OCI-M1 (cell line): ENCODE results near the gene TRMT112.

Experiments used
- DNase-seq: peaks from one replicate; lab custom pipeline; 2025; lab: John Stamatoyannopoulos, UW

TRMT112 gene

GRCh38 chr11:64317325-64317960, at the start of gene TRMT112:
Gene TRMT112 (minus strand): TSS chr11:64317559. CDS start chr11:64317526, 33 bp downstream.
- DNase-seq: peak; percentile 99

DNA sequence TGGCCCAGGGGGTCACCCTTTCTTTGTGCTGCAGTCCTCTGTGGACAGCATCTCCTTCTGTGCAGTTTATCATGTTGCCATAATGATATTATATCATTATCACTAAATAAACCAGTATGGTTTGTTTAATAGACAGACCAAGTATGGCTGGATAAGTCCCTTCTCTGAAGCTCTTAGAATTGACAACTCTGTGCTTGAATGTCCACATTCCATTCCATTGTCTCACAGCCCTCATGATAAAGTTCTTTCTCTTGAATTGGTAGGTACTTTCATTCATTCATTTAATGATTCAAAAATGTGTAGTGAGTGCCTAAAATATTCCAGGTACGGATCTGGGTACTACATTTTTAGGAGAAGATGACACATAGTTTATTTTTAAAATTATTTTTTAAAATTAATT, 49.4 kb upstream of the TRMT112 start:
- no peak for DNase-seq

GRCh38 chr11:64364911-64365310, 47.6 kb upstream of the TRMT112 start:
- DNase-seq: no peak

GRCh38 chr11:64364435-64364834, 47.1 kb upstream of the TRMT112 start:
- no peak for DNase-seq

DNA sequence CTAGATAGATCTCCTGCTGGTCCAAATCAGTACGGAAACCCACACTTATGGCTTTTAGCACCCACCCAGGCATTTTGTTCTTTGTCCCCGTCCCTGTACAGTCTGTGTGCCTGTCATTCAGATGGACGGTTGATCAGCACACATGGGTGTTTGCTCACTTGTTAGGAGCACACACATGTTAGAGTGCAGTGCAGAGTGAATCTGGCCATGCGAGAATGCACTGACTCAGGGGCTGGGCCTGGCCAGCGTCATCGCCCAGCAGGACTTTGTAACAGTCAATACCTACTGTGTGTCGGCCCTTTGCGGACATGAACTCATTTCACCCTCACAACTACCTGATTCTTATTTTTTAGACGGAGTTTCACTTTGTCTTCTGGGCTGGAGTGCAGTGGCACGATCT, 45.0 kb upstream of the TRMT112 start:
- DNase-seq: no peak

DNA sequence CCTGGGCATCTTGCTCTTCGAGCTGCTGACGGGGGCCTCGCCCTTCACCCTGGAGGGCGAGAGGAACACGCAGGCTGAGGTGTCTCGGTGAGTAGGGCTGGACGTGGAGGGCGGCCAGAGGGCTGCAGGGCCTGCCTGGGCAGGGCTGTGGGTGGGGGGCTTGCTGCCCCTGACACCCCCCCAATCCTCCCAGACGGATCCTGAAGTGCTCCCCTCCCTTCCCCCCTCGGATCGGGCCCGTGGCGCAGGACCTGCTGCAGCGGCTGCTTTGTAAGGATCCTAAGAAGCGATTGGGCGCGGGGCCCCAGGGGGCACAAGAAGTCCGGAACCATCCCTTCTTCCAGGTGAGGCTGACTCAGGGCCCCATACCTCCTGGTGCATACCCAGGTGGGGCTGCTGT, 44.3 kb upstream of the TRMT112 start:
- DNase-seq: no peak

DNA sequence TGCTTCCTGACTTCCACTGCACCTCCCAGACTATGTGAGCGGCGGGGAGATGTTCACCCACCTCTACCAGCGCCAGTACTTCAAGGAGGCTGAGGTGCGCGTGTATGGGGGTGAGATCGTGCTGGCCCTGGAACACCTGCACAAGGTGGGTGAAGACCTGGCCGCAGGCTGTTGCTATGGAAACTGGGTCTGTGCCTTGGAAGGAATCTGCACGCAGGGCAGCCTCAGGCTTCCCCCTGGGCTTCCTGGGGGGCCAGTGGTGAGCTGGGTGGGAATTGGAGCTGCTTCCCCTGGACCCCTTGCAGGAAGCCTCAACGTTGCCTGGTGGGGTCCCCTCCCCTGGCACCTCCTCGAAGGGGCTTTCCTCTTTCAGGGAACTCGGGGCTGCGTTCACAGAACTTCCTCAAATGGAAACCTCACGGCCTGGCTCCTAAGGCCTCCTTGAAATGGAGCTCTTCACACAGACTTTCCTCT, 43.1 kb upstream of the TRMT112 start:
- DNase-seq: no peak

DNA sequence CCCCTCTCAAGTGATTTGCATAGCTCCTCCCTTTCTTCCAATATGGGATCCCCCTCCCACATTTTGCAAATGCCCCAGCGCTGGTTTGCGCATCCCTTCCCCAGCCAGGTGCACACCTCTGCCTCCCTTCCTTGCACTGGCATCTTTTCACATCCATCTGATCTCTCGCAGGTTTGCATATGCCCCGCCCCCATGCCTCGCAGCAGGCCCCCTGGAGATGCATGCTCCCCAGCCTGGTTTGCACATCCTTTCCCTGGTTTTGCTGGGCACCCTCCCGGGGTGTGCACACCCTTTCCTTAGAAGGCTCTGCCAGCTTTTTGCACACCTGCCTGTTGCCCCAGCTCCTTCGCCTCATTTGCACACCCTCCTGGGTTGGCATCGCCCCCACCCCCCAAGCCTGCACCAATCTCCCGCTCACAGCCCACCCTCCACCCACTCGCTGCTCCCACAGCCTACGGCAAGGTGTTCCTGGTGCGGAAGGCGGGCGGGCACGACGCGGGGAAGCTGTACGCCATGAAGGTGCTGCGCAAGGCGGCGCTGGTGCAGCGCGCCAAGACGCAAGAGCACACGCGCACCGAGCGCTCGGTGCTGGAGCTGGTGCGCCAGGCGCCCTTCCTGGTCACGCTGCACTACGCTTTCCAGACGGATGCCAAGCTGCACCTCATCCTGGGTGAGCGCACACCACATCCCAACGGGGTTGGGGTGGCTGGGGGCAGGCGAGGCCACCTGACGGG, 42.5 kb upstream of the TRMT112 start:
- no peak for DNase-seq

- peak; percentile 72 for DNase-seq
Measured at GRCh38 chr11:64358907-64359711, 41.8 kb upstream of the TRMT112 start, which contains the start of gene RPS6KA4. Gene RPS6KA4 (plus strand): TSS chr11:64359162. CDS start chr11:64359236, 74 bp downstream.

DNA sequence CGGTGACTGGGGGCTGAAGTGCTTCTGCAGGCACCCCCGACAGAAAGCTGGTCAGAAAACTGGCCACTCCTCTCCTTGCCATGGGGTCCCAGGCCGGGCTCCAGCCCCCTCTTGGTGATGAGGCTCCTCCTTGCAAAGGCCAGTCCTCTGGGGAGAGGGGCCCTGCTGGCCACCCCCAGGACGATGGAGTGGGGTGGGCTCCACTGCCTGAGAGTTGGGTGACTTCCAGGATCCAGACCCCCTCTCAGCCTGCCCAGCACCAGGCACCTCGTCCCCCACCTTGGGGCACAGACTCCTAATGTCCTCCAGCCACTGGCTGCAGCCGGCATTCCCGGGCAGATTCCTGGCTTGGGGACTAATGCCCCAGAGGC, 41.2 kb upstream of the TRMT112 start:
- DNase-seq: no peak

- DNase-seq: no peak
Measured at GRCh38 chr11:64357904-64358535, 40.7 kb upstream of the TRMT112 start.

GRCh38 chr11:64357446-64357845, 40.1 kb upstream of the TRMT112 start:
- no peak for DNase-seq

DNA sequence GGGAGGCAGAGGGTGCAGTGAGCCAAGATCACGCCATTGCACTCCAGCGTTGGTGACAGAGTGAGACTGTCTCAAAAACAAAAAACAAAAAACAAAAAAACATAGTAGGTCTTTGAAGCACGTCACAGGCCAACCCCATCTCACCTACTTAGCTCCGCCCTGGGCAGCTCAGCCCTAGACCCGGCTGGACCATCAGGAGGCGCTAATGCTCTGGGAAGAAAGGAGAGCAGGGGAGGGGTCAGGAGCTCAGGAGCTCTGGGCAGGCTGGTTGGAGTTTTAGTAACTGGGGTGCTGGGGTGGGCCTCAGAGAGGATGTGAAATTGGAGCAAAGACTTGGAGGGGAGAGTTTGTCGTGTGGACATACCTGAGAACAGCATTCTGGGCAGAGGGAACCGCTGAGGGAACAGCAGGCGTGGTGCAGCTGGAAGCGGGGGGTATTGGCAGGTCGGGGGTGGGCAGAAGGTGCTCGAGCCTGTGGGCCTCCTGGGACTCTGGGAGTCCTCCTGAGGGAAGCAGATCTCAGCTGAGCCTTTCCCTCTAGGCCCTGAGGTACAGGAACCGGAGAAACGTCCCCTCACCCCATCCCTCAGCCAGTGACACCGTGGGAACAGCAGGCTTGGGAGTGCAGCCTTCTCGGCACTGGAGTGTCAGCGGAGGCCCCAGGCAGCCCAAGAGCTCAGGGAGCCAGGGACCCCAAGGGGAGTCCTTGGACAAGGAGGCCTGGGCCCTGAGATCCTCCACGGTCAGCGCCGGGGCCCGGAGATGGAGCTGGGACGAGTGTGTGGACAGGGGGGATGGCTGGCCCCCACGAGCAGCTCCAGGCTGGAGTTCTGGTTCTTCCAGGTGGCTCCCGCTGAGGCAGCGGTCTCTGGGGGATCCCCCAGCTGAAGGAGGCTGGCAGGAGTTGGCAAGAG, 39.4 kb upstream of the TRMT112 start:
- peak; percentile 86 for DNase-seq

DNA sequence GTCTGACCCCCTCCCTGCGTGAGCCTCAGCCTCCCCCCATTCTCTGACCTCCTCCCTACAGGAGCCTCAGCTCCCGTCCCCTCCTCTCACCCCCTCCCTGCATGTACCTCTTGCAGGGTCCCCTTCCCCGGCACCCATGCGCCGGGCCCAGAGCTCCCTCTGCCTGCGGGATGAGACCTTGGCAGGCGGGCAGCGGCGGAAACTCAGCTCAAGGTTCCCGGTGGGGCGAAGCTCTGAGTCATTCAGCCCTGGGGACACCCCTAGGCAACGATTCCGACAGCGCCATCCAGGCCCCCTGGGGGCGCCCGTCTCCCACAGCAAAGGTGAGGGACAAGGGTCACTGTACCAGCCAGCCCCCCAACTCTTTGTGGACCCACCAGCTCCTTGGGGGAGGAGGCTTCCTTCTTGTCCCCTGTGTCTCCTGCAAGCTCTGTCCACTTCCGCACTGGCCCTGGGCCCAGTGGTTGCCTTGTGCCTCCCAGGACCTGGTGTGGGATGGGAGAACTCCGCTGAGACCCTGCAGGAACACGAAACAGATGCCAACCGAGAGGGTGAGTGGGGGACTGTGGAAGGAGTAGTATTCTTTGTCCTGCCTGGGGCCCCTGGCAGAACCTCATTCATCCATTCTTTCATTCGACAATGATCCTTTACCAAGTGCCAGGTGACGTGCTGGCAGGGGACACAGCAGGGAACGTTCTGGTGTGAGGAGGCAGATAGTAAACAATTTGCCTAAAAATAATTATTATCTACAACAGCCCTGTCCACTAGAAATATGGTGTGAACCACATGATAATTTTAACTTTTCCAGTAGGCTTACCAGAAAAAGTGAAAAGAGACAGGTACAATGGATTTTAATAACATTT, 38.0 kb upstream of the TRMT112 start:
- DNase-seq: peak; percentile 94

GRCh38 chr11:64353715-64354506, 36.6 kb upstream of the TRMT112 start:
- no peak for DNase-seq

DNA sequence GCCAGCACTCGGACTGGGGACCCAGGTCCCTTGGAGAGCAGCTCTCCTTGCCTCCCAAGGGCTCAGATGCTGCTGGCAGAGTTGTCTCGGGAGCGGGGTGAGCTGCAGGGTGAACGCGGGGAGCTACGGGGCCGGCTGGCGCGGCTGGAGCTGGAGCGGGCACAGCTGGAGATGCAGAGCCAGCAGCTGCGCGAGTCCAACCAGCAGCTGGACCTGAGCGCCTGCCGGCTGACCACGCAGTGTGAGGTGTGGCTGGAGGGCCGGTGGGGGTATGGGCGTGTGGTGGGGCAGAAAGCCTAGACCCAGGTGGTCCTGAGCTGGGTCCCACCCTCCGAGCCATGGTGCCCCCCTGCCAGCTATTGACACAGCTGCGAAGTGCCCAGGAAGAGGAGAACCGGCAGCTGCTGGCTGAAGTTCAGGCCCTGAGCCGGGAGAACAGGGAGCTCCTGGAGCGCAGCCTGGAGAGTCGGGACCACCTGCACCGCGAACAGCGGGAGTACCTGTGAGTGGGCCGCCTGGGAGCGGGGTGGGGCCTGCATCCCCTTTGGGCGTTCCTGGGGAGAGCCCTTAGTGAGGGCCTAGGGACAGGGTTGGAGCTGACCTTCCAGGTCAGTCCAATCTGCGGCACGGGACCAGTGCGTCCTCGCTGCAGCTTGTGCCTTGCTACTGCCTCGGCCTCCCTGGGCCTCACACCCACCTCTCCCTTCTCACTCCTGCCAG, 35.8 kb upstream of the TRMT112 start:
- DNase-seq: no peak

GRCh38 chr11:64352099-64352994, 35.0 kb upstream of the TRMT112 start:
- no peak for DNase-seq
